ENCODE results near the gene NCBP1.
"Not testable (repeated sequence)": the region's sequence is repeated elsewhere in the genome, so short reads cannot be mapped to it uniquely, and the experiment has no call there.

DNA sequence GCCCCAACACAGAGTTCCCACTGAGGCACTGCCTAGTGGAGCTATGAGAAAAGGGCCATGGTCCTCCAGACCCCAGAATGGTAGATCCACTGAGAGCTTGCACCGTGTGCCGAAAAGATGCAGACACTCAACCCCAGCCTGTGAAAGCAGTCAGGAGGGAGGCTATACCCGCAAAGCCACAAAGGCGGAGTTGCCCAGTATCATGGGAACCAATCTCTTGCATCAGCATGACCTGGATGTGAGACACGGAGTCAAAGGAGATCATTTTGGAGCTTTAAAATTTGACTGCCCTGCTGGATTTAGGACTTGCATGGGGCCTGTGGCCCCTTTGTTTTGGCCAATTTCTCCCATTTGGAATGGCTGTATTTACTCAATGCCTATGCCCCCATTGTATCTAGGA is 11.1 kb upstream of the NCBP1 start:
- not testable (repeated sequence) for TF ChIP-seq CTCF (conservative IDR thresholded peaks at IDR 0.05 in 1 of 2, IDR thresholded peaks at IDR 0.05 in 1 of 2; ENCODE audit: low read depth in 1 of 2, low read length in 2 of 2); EZH2 (IDR thresholded peaks at IDR 0.05; ENCODE audit: low read length, missing control alignments)
